HUES6 (cell line): ENCODE results near the gene TBC1D20.
A peak's percentile ranks its signal among the peaks of the same experiment; 100 is the strongest.

Experiments
- H3K27ac ChIP-seq: 2 replicates; pipeline ENCODE4 v1.7.0; 2013; ENCODE audit warnings: low read depth, mild to moderate bottlenecking, low read length, inconsistent platforms
- H3K27me3 ChIP-seq: 2 replicates; pipeline ENCODE4 v1.6.1; 2013; ENCODE audit warnings: low read length; ENCODE audit not compliant: control insufficient read depth, insufficient read depth
- H3K36me3 ChIP-seq: 2 replicates; pipeline ENCODE4 v1.6.1; 2013; ENCODE audit warnings: low read length; ENCODE audit not compliant: control insufficient read depth, insufficient read depth
- H3K4me1 ChIP-seq: 2 replicates; pipeline ENCODE4 v1.6.1; 2013; ENCODE audit warnings: low read length; ENCODE audit not compliant: control insufficient read depth, insufficient read depth
- H3K4me3 ChIP-seq: 2 replicates; pipeline ENCODE4 v1.5.1; 2013; ENCODE audit warnings: low read depth, low read length
- H3K9ac ChIP-seq: one replicate; pipeline ENCODE4 v1.6.1; 2013; ENCODE audit warnings: mild to moderate bottlenecking, low read length
- H3K9me3 ChIP-seq: 2 replicates; pipeline ENCODE4 v1.6.1; 2013; ENCODE audit warnings: low read depth, low read length; ENCODE audit not compliant: control insufficient read depth, insufficient read depth

Gene TBC1D20

DNA sequence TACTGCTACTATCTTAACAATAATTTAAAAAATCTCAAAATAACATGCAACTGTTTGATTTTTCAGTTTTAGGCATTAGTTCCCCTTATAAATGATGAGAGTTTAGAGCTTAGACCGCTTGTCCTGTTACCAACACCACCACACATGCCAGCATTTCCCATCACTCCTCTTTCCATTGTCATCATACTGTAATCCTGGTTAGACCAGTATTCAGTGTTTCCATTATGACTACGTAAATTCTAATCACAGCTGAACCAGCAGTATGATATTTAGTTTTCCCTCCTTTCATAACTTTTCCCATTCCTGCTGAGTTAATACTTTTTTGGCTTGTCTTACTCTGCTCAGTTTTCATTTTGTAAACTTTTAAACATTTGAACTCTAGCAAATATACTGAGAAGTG lies 12.2 kb upstream of the TBC1D20 start:
- Histone ChIP-seq H3K27me3 (no peaks in the 10 kb centered on the region), H3K27ac (no peak overlapping the region), H3K9ac (no peak overlapping the region), H3K9me3 (peaks cover 32% of the 10 kb centered on the region), H3K4me1 (no peaks in the 10 kb centered on the region), H3K36me3 (peaks cover 51% of the 10 kb centered on the region), H3K4me3 (no peak overlapping the region)

DNA sequence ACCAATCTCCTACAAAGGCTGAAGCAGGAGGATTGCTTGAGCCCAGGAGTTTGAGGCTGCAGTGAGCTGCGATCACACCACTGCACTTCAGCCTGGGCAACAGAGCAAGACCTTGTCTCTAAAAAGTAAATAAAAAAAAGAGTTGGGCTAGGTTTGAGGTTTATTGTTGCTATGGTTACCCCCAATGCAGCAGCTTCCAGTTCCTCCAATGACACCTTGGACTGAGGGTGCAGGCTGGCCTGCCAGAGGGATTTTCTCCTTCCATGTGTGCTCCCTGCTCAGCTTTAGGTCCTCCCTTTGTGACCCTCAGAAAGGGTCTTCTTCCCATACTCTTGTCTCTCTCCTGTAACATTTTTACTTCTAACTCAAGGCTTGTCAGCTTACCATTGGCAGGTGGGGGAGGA lies 10.6 kb upstream of the TBC1D20 start:
- Histone ChIP-seq H3K27ac (no peak overlapping the region), H3K9me3 (peaks cover 39% of the 10 kb centered on the region), H3K36me3 (peaks cover 35% of the 10 kb centered on the region), H3K27me3 (no peaks in the 10 kb centered on the region), H3K4me3 (no peak overlapping the region), H3K4me1 (no peaks in the 10 kb centered on the region), H3K9ac (no peak overlapping the region)

DNA sequence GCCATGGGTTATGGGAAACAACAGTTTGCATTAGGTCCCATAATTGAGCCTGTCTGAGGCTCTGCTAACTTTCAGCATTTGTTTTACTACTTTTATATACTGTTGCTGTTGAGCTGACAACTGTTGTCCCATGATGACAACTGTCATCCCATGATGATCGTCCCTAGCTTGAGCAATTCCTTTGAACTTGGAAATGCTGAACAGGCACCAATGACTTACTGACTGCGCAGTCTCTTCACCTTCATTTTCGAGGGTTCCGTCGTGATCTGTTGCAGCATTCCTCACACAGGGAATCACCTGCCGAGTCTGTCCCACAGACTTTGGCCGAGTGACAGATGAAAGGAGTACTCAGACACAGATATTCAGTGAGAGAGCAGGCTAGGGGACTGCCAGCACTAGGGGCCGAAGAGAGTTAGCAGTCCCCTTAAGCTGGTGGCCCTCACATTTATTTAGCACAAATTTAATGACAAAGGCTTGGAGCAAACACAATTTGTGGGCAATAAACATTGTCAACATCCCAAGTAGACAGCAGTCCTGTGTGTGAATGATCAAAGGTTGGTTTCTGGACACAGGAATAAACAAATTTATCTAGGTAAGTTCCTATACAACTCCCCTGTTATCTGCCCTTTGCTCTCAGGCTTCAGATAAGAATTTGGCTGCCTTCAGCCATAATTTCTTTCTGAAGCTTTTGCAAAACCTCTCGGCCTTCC lies 10.0 kb upstream of the TBC1D20 start:
- Histone ChIP-seq H3K4me1 (no peaks in the 10 kb centered on the region; the same call in 1 of the 2 replicates), H3K4me3 (no peak overlapping the region), H3K27ac (no peak overlapping the region), H3K27me3 (no peaks in the 10 kb centered on the region), H3K9ac (no peak overlapping the region), H3K9me3 (peaks cover 40% of the 10 kb centered on the region), H3K36me3 (peaks cover 30% of the 10 kb centered on the region)

DNA sequence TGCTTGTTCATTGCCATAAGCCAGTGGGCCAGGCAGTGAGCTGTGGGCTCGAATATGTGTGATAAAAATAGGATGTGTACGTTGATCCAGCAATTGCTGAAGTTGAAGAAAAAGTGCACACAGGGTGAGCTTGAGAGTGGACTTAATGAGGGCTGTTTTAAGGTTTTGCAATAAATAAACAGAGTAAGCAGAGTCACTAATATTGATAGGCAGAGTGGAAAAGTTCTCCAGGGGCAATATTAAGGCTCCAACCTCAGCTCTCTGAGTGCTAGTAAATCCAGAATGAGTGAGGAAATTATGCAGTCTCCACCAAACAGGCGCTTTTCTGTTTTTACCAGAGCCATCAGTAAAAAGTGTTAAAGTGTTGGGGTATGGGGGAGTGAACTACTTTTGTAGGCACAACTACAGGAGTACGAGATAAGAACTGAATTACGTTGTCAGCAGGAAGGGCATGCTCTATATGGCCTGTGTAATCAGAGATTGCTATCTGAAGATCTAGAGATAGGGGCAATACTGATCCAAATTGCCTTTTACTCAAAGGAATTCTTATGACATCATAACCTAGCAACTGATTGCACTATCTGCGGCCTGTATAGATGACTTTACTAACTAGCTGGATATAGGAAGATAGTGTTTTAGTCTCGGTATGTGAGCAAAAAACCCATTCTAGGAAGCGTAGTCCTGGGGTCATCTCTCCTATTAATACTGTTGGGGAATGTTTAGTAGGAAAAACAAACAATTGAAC lies 7.6 kb upstream of the TBC1D20 start:
- no peak overlapping the region for H3K4me3 ChIP-seq
- no peak overlapping the region for H3K9ac ChIP-seq
- no peaks in the 10 kb centered on the region; the same call in 1 of the 2 replicates for H3K4me1 ChIP-seq
- H3K27me3 ChIP-seq: no peaks in the 10 kb centered on the region
- H3K36me3 ChIP-seq: peaks cover 14% of the 10 kb centered on the region; the same call in 1 of the 2 replicates
- H3K9me3 ChIP-seq: peaks cover 42% of the 10 kb centered on the region
- H3K27ac ChIP-seq: no peak overlapping the region

DNA sequence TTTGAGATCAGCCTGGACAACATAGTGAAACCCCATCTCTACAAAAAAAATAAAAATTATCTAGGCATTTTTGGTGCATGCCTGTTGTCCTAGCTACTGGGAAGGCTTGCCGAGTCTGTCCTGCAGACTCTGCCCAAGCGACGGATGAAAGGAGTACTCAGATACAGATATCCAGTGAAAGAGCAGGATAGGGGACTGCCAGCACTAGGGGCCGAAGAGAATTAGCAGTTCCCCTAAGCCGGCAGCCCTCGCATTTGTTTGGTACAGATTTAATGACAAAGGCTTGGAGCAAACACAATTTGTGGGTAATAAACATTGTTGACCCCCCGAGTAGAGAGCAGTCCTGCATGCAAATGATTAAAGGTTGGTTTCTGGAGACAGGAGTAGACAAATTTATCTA lies 5.4 kb upstream of the TBC1D20 start:
- Histone ChIP-seq H3K4me3 (no peak overlapping the region), H3K27me3 (peaks cover 18% of the 10 kb centered on the region; the same call in 1 of the 2 replicates), H3K27ac (no peak overlapping the region), H3K9me3 (peaks cover 33% of the 10 kb centered on the region), H3K36me3 (no peaks in the 10 kb centered on the region), H3K4me1 (no peaks in the 10 kb centered on the region; the same call in 1 of the 2 replicates), H3K9ac (no peak overlapping the region)

DNA sequence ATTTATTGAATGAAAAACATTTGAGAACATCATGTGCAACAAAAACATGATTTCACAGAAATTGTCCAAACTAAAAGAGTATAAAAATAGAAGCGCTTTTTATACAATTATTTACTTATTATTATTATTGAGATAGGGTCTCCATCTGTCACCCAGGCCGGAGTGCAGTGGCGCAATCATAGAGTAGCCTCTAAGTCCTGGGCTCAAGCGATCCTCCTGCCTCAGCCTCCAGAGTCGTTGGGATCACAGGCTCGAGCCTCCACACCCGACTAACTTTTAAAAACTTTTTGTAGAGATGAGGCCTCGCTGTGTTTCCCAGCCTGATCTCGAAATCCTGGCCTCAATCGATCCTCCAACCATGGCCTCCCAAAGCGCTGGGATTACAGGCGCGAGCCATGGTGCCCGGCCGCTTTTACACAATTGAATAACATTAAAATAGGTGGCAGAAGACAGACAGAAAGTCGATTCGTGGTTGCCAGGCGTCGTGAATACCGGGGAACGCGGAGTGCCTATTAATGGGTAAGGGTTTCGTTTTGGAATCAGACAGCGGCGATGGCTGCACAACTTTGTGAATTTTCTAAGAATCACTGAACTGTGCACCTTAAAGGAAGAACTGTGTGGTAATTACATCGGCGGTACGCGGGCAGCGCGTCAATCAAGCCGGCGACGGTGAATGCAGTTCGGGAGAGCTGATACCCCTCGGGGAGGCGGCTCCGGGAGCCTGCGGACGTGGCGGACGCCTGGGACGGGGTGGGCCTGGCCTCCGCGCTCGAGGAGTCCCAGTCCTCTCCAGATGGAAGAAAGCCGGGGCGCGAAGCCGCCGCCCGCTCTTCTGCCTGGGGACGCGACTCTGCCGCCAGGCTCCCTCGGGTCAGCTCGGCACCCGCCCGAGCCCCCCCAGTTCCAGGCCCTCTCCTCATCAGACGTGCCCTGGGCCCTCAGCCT lies 807 bp downstream of the TBC1D20 start:
- peak overlapping the region; percentile 69 for H3K4me3 ChIP-seq
- H3K36me3 ChIP-seq: no peaks in the 10 kb centered on the region
- H3K9ac ChIP-seq: peak overlapping the region; percentile 72
- no peaks in the 10 kb centered on the region for H3K4me1 ChIP-seq
- no peaks in the 10 kb centered on the region for H3K9me3 ChIP-seq
- peaks cover 18% of the 10 kb centered on the region for H3K27me3 ChIP-seq
- H3K27ac ChIP-seq: no peak overlapping the region

DNA sequence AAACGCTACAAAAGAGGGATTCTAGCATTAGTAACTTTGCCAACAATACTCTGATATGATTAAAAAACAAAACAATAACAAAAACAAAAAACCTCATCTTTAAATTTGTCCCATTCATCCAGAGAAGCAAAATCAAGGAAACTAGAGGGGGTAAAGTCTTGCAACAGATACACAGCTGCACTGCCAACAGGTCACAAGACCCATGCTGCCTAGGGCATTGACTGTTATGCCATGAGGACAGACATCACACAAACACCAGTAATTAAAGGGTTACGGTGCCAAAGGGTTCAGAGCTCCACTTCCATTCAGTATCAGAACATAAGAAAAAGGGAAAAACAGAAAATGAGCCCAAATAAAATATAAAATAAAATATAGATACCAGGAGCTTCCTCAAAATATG lies 1.6 kb downstream of the TBC1D20 start:
- H3K27ac ChIP-seq: no peak overlapping the region
- H3K4me1 ChIP-seq: no peaks in the 10 kb centered on the region
- peaks cover 18% of the 10 kb centered on the region for H3K27me3 ChIP-seq
- no peak overlapping the region; the same call in 1 of the 2 replicates for H3K4me3 ChIP-seq
- H3K9ac ChIP-seq: no peak overlapping the region
- no peaks in the 10 kb centered on the region for H3K36me3 ChIP-seq
- H3K9me3 ChIP-seq: no peaks in the 10 kb centered on the region

DNA sequence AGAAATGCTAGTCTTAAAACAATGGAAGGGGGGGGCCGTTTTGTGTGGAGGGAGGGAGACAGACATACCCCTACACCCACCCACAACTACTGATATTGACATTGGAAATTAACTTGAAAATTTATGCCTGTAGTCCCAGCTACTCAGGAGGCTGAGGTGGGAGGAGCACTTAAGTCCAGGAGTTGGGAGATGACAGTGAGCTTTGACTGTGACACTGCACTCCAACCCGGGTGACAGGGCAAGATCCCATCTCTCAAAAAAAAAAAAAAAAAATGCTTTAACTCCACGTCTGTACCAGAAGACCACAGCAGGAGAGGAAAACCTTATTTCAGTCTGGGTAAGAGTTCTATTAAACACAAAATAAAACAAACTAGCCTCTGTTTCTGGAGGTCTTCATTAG lies 2.2 kb downstream of the TBC1D20 start:
- peaks cover 18% of the 10 kb centered on the region for H3K27me3 ChIP-seq
- H3K4me3 ChIP-seq: no peak overlapping the region; the same call in 1 of the 2 replicates
- H3K4me1 ChIP-seq: no peaks in the 10 kb centered on the region
- no peak overlapping the region for H3K9ac ChIP-seq
- H3K9me3 ChIP-seq: no peaks in the 10 kb centered on the region
- H3K27ac ChIP-seq: no peak overlapping the region
- H3K36me3 ChIP-seq: no peaks in the 10 kb centered on the region

DNA sequence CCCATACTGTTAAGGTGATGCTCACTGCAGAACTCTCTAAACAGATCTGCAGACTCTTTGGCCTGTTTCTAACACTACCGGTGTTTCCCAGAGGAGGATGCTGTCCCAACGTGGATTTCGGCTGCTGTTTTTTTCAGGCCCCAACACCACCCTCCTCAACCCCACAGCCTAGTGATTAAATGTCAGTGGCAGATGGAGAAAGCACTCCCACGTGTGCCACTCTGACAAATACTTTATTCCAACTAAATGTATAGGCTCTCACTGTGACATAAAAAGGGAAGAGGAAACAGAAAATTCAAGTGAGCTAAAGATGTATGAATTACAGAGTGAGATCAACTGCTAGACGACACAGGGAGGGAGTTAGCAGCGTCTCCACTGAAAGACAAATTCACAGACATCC lies 3.6 kb downstream of the TBC1D20 start:
- Histone ChIP-seq H3K36me3 (no peaks in the 10 kb centered on the region), H3K9me3 (no peaks in the 10 kb centered on the region), H3K9ac (no peak overlapping the region), H3K27me3 (peaks cover 10% of the 10 kb centered on the region; the same call in 1 of the 2 replicates), H3K4me3 (no peak overlapping the region), H3K27ac (no peak overlapping the region), H3K4me1 (no peaks in the 10 kb centered on the region)

DNA sequence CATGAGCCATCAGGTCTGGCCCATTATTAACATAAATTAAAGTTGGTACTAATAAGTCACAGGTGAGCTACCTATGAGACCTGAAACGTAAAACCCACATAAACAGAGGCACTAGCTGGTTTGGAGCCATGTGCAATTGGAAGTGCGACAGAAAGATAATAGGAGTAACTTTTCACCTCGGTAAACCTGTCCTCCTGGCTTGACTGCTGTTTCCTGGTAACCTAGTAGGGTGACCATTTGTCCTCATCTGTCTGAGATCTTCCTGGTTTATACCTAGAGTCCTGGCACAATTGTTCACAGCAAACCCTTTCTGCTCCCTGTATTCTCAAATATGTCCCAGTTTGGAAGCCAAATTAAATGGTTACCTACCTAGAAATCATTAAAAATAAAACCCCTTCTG lies 7.4 kb downstream of the TBC1D20 start:
- H3K9me3 ChIP-seq: no peaks in the 10 kb centered on the region
- no peak overlapping the region for H3K4me3 ChIP-seq
- no peak overlapping the region for H3K27ac ChIP-seq
- no peaks in the 10 kb centered on the region for H3K27me3 ChIP-seq
- no peaks in the 10 kb centered on the region for H3K36me3 ChIP-seq
- no peak overlapping the region for H3K9ac ChIP-seq
- no peaks in the 10 kb centered on the region for H3K4me1 ChIP-seq
